A549 (cell line): ENCODE data around the gene SH2D1A. TPM values are rescaled to one million over a fixed set of nuclear protein-coding genes. Genes with fewer than 3 reads are reported as not detected.

ENCODE experiments used
- ATAC-seq, 2 experiments: fragments of 200-7000 bp in 1 of 2; fragments of >200 bp in 1 of 2; cut with Nextera tagmentation in 1 of 2; cut with Tn5 transposase in 1 of 2; 3 replicates each; pipeline versions ENCODE4 v1.8.0 to v1.9.1; 2018 to 2020; ENCODE audit warnings: mild to moderate bottlenecking in 1 of 2, moderate library complexity in 1 of 2
- CTCF ChIA-PET: fragments of 300-600 bp; sonication (Branson Sonifier 250); formaldehyde crosslinking; extraction: SDS; loops from one replicate; lab custom pipeline; 2021; ENCODE audit warnings: antibody characterized with exemption, inconsistent platforms; lab: Yijun Ruan, JAX
- POLR2A ChIA-PET: fragments of 350-600 bp; formaldehyde crosslinking; extraction: SDS; loops from one replicate; lab custom pipeline; 2021; ENCODE audit warnings: antibody characterized with exemption, inconsistent platforms; lab: Yijun Ruan, JAX
- DNase-seq, 2 experiments: peaks; one replicate each; pipeline versions ENCODE4 v3.0.0 to v3.0.0-alpha.2; 2011 to 2016; ENCODE audit warnings: low read depth in 1 of 2, low spot score in 1 of 2
- FAIRE-seq: peaks from 2 replicates; lab custom pipeline; 2011; peaks lifted over from hg19 to GRCh38; lab: Jason Lieb, UNC
- H3K27ac ChIP-seq, 2 experiments: fragments of >200 bp; sonication (Bioruptor Twin); formaldehyde crosslinking; 3 replicates each; pipeline ENCODE4 v1.5.1; 2016 to 2017
- H3K4me1 ChIP-seq: fragments of >200 bp; sonication (Bioruptor Twin); formaldehyde crosslinking; 3 replicates; pipeline ENCODE4 v1.6.1; 2016
- H3K4me2 ChIP-seq: fragments of >200 bp; sonication (Bioruptor Twin); formaldehyde crosslinking; 3 replicates; pipeline ENCODE4 v1.6.1; 2016
- H3K4me3 ChIP-seq: fragments of >200 bp; sonication (Bioruptor Twin); formaldehyde crosslinking; 3 replicates; pipeline ENCODE4 v1.5.1; 2016
- H3K9me3 ChIP-seq: fragments of >200 bp; sonication (Bioruptor Twin); formaldehyde crosslinking; 3 replicates; pipeline ENCODE4 v1.6.1; 2016
- BHLHE40 ChIP-seq: IDR thresholded peaks from 2 replicates; pipeline ENCODE4 v1.6.1; 2012; ENCODE audit warnings: low read depth, low read length, inconsistent platforms
- CEBPB ChIP-seq, 2 experiments: fragments of >200 bp in 1 of 2; sonication (Bioruptor Twin) in 1 of 2; formaldehyde crosslinking in 1 of 2; IDR thresholded peaks; 2 replicates each; pipeline ENCODE4 v1.6.1; 2012 to 2016
- CHD4 ChIP-seq: fragments of 200-600 bp; sonication (generic); IDR thresholded peaks from 2 replicates; pipeline ENCODE4 v1.6.1; 2016; ENCODE audit warnings: antibody characterized with exemption, mild to moderate bottlenecking, borderline replicate concordance
- EP300 ChIP-seq, 2 experiments: fragments of >200 bp; sonication (Bioruptor Twin); formaldehyde crosslinking; IDR thresholded peaks; 2 replicates in 1 of 2; 3 replicates in 1 of 2; pipeline ENCODE4 v1.6.1; 2016 to 2017
- ESRRA ChIP-seq: fragments of 150-350 bp; IDR thresholded peaks from 2 replicates; pipeline ENCODE4 v1.6.1; 2014; ENCODE audit warnings: mild to moderate bottlenecking, low read length, borderline replicate concordance
- FOSB ChIP-seq: fragments of 250-450 bp; sonication (Bioruptor Pico); IDR thresholded peaks from 2 replicates; pipeline ENCODE4 v1.5.0; 2020; ENCODE audit warnings: mild to moderate bottlenecking, moderate library complexity
- FOSL2 ChIP-seq, 2 experiments: fragments of 450-650 bp in 1 of 2; fragments of >200 bp in 1 of 2; sonication (Bioruptor Twin) in 1 of 2; formaldehyde crosslinking; IDR thresholded peaks; 2 replicates each; pipeline versions ENCODE4 v1.5.0 to v1.6.1; 2016 to 2020; ENCODE audit warnings: mild to moderate bottlenecking in 1 of 2, moderate library complexity in 1 of 2
- GATA3 ChIP-seq: IDR thresholded peaks from 2 replicates; pipeline ENCODE4 v1.6.1; 2012; ENCODE audit warnings: borderline replicate concordance
- HOXA7 ChIP-seq: fragments of 250-450 bp; sonication (Bioruptor Pico); IDR thresholded peaks from 2 replicates; pipeline ENCODE4 v1.5.0; 2020; ENCODE audit warnings: mild to moderate bottlenecking, moderate library complexity
- HOXB5 ChIP-seq: fragments of 250-450 bp; sonication (Bioruptor Pico); IDR thresholded peaks from 2 replicates; pipeline ENCODE4 v1.5.0; 2020; ENCODE audit warnings: mild to moderate bottlenecking, moderate library complexity
- JUN ChIP-seq, 2 experiments: fragments of >200 bp; sonication (Bioruptor Twin); formaldehyde crosslinking; IDR thresholded peaks; 2 replicates in 1 of 2; 3 replicates in 1 of 2; pipeline ENCODE4 v1.6.1; 2016 to 2017
- KDM1A ChIP-seq: fragments of 200-600 bp; sonication (generic); IDR thresholded peaks from 2 replicates; pipeline ENCODE4 v1.6.1; 2016; ENCODE audit warnings: low read depth, mild to moderate bottlenecking
- KDM5A ChIP-seq: fragments of 200-600 bp; sonication (generic); IDR thresholded peaks from 2 replicates; pipeline ENCODE4 v1.6.1; 2016; ENCODE audit warnings: antibody characterized with exemption, mild to moderate bottlenecking
- MYC ChIP-seq: IDR thresholded peaks from 2 replicates; pipeline ENCODE4 v1.6.1; 2012; ENCODE audit warnings: mild to moderate bottlenecking, inconsistent platforms, low read length, improper control_type of control experiment, borderline replicate concordance
- NPAS2 ChIP-seq: fragments of 250-450 bp; sonication (Bioruptor Pico); IDR thresholded peaks from 2 replicates; pipeline ENCODE4 v1.8.0; 2022; ENCODE audit warnings: mild to moderate bottlenecking, moderate library complexity, borderline replicate concordance
- NR3C1 ChIP-seq: fragments of >200 bp; sonication (Bioruptor Twin); formaldehyde crosslinking; IDR thresholded peaks from 3 replicates; pipeline ENCODE4 v1.6.1; 2017
- RARB ChIP-seq: fragments of 250-450 bp; sonication (Bioruptor Pico); IDR thresholded peaks from 2 replicates; pipeline ENCODE4 v1.8.0; 2021; ENCODE audit warnings: mild to moderate bottlenecking, moderate library complexity
- RFX5 ChIP-seq: fragments of 450-650 bp; IDR thresholded peaks from 2 replicates; pipeline ENCODE4 v1.7.1; 2014; ENCODE audit warnings: antibody characterized with exemption, mild to moderate bottlenecking, moderate library complexity
- RNF2 ChIP-seq: fragments of 200-600 bp; sonication (generic); IDR thresholded peaks from 2 replicates; pipeline ENCODE4 v1.6.1; 2016; ENCODE audit warnings: low read depth, mild to moderate bottlenecking, antibody characterized with exemption, moderate library complexity, borderline replicate concordance
- ZC3H11A ChIP-seq: fragments of 450-650 bp; IDR thresholded peaks from 2 replicates; pipeline ENCODE4 v1.6.1; 2014; ENCODE audit warnings: antibody characterized with exemption, mild to moderate bottlenecking
- ZNF302 ChIP-seq: fragments of 250-450 bp; sonication (Bioruptor Pico); IDR thresholded peaks from 2 replicates; pipeline ENCODE4 v1.9.0; 2021; ENCODE audit warnings: inconsistent platforms, mild to moderate bottlenecking, moderate library complexity
- ZSCAN20 ChIP-seq: fragments of 250-450 bp; sonication (Bioruptor Pico); IDR thresholded peaks from 2 replicates; pipeline ENCODE4 v1.8.0; 2022; ENCODE audit warnings: mild to moderate bottlenecking, moderate library complexity
- WGBS: methylation state at CpG from one replicate; pipeline ENCODE4 v1.1.6; 2017; ENCODE audit errors: missing lambda C conversion rate; 5-methylcytosine and 5-hydroxymethylcytosine counted together
- polyA plus RNA-seq, 4 experiments: library from polyadenylated mRNA; depleted of rRNA in 3 of 4; stranded (reverse); fragments of >200 nt; fragmentation: RNase III in 1 of 4; extraction: RNeasy Plus Mini Kit Qiagen cat#74134 plus additional on column Dnase treatment in 1 of 4; gene quantifications; 2 replicates in 3 of 4; 3 replicates in 1 of 4; pipeline ENCODE4 v1.2.3, GENCODE V29; 2011 to 2017
- TF ChIP-seq, protein P1 (sequence below): fragments of >200 bp; sonication (Bioruptor Twin); formaldehyde crosslinking; IDR thresholded peaks from 3 replicates; pipeline ENCODE4 v1.5.1; 2016
- TF ChIP-seq, protein P2 (sequence below): fragments of >200 bp; sonication (Bioruptor Twin); formaldehyde crosslinking; IDR thresholded peaks from 3 replicates; pipeline ENCODE4 v1.6.1; 2016
- TF ChIP-seq, protein P3 (sequence below): IDR thresholded peaks from 2 replicates; pipeline ENCODE4 v1.6.1; 2012; ENCODE audit warnings: low read depth, borderline replicate concordance
- TF ChIP-seq, protein P4 (sequence below): fragments of 450-650 bp; IDR thresholded peaks from 2 replicates; pipeline ENCODE4 v1.6.1; 2014; ENCODE audit warnings: antibody characterized with exemption

Gene SH2D1A
- polyA plus RNA-seq, 2 of the 4 experiments (the other 2 are of a cell fraction): not detected

DNA sequence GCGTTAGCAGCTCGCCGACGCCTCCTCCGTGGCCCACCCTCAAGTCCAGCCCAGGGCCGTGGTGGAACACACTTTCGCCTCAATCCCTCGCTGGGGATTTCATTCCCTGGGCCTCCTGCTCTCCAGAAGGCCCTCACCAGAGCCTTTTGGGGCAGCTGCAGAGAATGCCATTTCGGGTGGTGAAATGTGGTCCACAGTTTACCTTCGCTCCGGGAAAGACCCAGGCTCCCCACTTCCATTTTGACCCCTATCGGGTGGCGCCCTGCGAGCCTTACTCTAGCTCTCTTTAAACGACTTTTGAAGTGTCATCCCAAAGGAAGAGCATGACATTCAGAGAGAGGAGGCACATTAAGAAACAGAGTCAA is 496 bp downstream of the SH2D1A start (continued):
- TF ChIP-seq CHD4: no peak
- no peak for TF ChIP-seq NR3C1

DNA sequence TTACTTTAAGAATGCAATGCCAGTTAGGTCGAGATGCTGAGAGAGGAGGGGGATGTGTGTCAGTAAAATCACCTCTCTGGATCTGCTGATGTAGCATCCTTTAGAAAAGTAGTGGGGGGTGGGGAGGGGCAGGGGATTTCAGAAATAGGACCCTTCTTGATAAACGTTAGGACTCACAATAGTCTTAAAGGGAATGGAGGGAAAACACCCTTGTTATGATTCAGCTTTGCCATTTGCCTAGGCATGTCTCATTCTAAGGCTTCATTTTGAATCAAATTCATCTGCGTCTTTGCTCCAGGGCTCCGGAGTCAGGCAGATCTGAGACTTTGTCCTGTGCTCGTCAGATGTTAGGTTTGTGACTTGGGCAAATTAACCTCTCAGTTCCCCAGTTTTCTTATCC is 879 bp downstream of the SH2D1A start:
- no peak for FAIRE-seq
- ATAC-seq: no peak
- WGBS: 48% methylated on average over 5 of the region's 5 CpGs

DNA sequence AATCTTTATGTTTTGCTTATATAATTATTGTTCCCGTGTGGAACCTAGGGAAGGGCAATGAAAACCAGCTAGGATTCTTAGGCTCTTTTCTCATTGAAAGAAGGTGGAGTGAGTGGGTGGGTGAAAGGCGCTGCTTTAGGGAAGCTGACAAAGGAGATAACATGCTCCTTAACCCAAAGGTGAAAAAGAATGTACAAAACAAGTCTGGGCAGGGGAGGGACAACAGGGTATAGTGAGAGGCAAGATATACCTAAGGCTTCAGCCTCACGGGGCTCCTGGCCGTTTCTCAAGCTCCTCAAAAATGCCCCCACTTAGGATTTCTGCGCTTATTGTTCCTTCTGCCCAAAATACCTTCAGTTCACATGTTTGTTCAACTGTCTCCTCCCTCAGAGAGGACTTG is 1.8 kb downstream of the SH2D1A start:
- CTCF ChIA-PET: no interaction called here
- H3K4me1 ChIP-seq: no peaks in the 10 kb centered on the region
- DNase-seq: no peak
- POLR2A ChIA-PET: no interaction called here
- no peak overlapping the region for H3K4me2 ChIP-seq
- no peak for ATAC-seq
- no peak overlapping the region for H3K27ac ChIP-seq
- FAIRE-seq: no peak
- no peak overlapping the region for H3K4me3 ChIP-seq
- H3K9me3 ChIP-seq: no peaks in the 10 kb centered on the region
- 60% methylated on average over 5 of the region's 5 CpGs for WGBS
- no peak for TF ChIP-seq JUN (IDR thresholded peaks at IDR 0.05)
- TF ChIP-seq KDM5A: no peak
- TF ChIP-seq RARB (CRISPR knock-in tag): no peak
- TF ChIP-seq RNF2: no peak
- no peak for TF ChIP-seq EP300 (IDR thresholded peaks at IDR 0.05)
- TF ChIP-seq, protein P1, sequence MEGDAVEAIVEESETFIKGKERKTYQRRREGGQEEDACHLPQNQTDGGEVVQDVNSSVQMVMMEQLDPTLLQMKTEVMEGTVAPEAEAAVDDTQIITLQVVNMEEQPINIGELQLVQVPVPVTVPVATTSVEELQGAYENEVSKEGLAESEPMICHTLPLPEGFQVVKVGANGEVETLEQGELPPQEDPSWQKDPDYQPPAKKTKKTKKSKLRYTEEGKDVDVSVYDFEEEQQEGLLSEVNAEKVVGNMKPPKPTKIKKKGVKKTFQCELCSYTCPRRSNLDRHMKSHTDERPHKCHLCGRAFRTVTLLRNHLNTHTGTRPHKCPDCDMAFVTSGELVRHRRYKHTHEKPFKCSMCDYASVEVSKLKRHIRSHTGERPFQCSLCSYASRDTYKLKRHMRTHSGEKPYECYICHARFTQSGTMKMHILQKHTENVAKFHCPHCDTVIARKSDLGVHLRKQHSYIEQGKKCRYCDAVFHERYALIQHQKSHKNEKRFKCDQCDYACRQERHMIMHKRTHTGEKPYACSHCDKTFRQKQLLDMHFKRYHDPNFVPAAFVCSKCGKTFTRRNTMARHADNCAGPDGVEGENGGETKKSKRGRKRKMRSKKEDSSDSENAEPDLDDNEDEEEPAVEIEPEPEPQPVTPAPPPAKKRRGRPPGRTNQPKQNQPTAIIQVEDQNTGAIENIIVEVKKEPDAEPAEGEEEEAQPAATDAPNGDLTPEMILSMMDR: no peak
- TF ChIP-seq ZSCAN20: no peak
- no peak for TF ChIP-seq ZNF302
- TF ChIP-seq RFX5: no peak
- TF ChIP-seq HOXA7 (CRISPR knock-in tag): no peak
- no peak for TF ChIP-seq KDM1A
- no peak for TF ChIP-seq GATA3
- no peak for TF ChIP-seq HOXB5 (CRISPR knock-in tag)
- TF ChIP-seq NPAS2 (CRISPR knock-in tag): no peak
- no peak for TF ChIP-seq ESRRA
- TF ChIP-seq, protein P2, sequence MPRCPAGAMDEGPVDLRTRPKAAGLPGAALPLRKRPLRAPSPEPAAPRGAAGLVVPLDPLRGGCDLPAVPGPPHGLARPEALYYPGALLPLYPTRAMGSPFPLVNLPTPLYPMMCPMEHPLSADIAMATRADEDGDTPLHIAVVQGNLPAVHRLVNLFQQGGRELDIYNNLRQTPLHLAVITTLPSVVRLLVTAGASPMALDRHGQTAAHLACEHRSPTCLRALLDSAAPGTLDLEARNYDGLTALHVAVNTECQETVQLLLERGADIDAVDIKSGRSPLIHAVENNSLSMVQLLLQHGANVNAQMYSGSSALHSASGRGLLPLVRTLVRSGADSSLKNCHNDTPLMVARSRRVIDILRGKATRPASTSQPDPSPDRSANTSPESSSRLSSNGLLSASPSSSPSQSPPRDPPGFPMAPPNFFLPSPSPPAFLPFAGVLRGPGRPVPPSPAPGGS: no peak
- TF ChIP-seq BHLHE40: no peak

More for the DNA sequence above, 879 bp downstream of the SH2D1A start:
- CTCF ChIA-PET: no interaction called here
- Histone ChIP-seq H3K4me3 (no peak overlapping the region), H3K4me2 (no peak overlapping the region), H3K9me3 (no peaks in the 10 kb centered on the region), H3K27ac (no peak overlapping the region), H3K4me1 (no peaks in the 10 kb centered on the region)
- DNase-seq: no peak
- TF ChIP-seq FOSL2 (IDR thresholded peaks at IDR 0.05) (no peak), FOSL2 (CRISPR knock-in tag; IDR thresholded peaks at IDR 0.05) (no peak), FOSB (CRISPR knock-in tag) (no peak), CEBPB (IDR thresholded peaks at IDR 0.05) (no peak), ZNF302 (no peak), ZC3H11A (no peak), ESRRA (no peak), MYC (no peak)
- TF ChIP-seq, protein P3, sequence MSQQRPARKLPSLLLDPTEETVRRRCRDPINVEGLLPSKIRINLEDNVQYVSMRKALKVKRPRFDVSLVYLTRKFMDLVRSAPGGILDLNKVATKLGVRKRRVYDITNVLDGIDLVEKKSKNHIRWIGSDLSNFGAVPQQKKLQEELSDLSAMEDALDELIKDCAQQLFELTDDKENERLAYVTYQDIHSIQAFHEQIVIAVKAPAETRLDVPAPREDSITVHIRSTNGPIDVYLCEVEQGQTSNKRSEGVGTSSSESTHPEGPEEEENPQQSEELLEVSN: no peak
- TF ChIP-seq, protein P2: no peak
- TF ChIP-seq, protein P4, sequence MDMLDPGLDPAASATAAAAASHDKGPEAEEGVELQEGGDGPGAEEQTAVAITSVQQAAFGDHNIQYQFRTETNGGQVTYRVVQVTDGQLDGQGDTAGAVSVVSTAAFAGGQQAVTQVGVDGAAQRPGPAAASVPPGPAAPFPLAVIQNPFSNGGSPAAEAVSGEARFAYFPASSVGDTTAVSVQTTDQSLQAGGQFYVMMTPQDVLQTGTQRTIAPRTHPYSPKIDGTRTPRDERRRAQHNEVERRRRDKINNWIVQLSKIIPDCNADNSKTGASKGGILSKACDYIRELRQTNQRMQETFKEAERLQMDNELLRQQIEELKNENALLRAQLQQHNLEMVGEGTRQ: no peak
- POLR2A ChIA-PET: no interaction called here
